IMR-90 (cell line): ENCODE results near the gene SPATA17. TPM values are rescaled to one million over a fixed set of nuclear protein-coding genes. Genes with fewer than 3 reads are reported as not detected.

ENCODE experiments used
- ATAC-seq: fragments of 200-7000 bp; cut with Tn5 transposase; 2 replicates; pipeline ENCODE4 v1.9.1; 2020; ENCODE audit warnings: low read depth, mild to moderate bottlenecking, moderate library complexity
- BruUV-seq: library from RNA; stranded (reverse); fragments of 400-500 nt; replicated peaks from 2 replicates; lab custom pipeline; 2021; lab: Mats Ljungman, UMichigan
- CTCF ChIA-PET: fragments of 300-600 bp; formaldehyde crosslinking; extraction: SDS; loops from one replicate; lab custom pipeline; 2021; ENCODE audit warnings: antibody characterized with exemption; lab: Yijun Ruan, JAX
- POLR2A ChIA-PET: fragments of 300-600 bp; sonication (Branson Sonifier 250); formaldehyde crosslinking; loops from one replicate; lab custom pipeline; 2022; ENCODE audit warnings: antibody characterized with exemption; ENCODE audit not compliant: unreplicated experiment; lab: Charles Lee
- DNase-seq: peaks from one replicate; pipeline ENCODE4 v3.0.0; 2013
- H2AFZ ChIP-seq: replicated peaks from 2 replicates; pipeline ENCODE3; 2013; ENCODE audit warnings: low read length, mild to moderate bottlenecking; ENCODE audit not compliant: poor library complexity
- H2AK5ac ChIP-seq: 2 replicates; pipeline ENCODE4 v1.6.1; 2013; ENCODE audit warnings: low read depth, low read length, inconsistent platforms
- H2AK9ac ChIP-seq: replicated peaks from 2 replicates; pipeline ENCODE3; 2013; ENCODE audit warnings: mild to moderate bottlenecking, low read depth, low read length, moderate library complexity; ENCODE audit not compliant: poor library complexity
- H2BK120ac ChIP-seq: 2 replicates; pipeline ENCODE4 v1.6.1; 2013; ENCODE audit warnings: low read depth, low read length, inconsistent platforms
- H2BK15ac ChIP-seq: 3 replicates; pipeline ENCODE4 v1.6.1; 2013; ENCODE audit warnings: low read depth, low read length, inconsistent platforms
- H2BK20ac ChIP-seq: 2 replicates; pipeline ENCODE4 v1.6.1; 2013; ENCODE audit warnings: low read depth, mild to moderate bottlenecking, inconsistent platforms, low read length, moderate library complexity
- H2BK5ac ChIP-seq: 2 replicates; pipeline ENCODE4 v1.6.1; 2013; ENCODE audit warnings: mild to moderate bottlenecking, low read depth, low read length, inconsistent platforms; ENCODE audit not compliant: poor library complexity, severe bottlenecking
- H3K14ac ChIP-seq: replicated peaks from 2 replicates; pipeline ENCODE4 v1.6.1; 2013; ENCODE audit warnings: low read depth, low read length, inconsistent platforms
- H3K18ac ChIP-seq: 2 replicates; pipeline ENCODE4 v1.6.1; 2013; ENCODE audit warnings: low read depth, low read length, control low read depth
- H3K23ac ChIP-seq: 2 replicates; pipeline ENCODE4 v1.6.1; 2013; ENCODE audit warnings: low read depth, low read length, inconsistent platforms
- H3K27ac ChIP-seq: 2 replicates; pipeline ENCODE4 v1.5.1; 2013; ENCODE audit warnings: mild to moderate bottlenecking, control low read depth, low read length; ENCODE audit not compliant: insufficient read depth
- H3K27me3 ChIP-seq: 2 replicates; pipeline ENCODE4 v1.6.1; 2013; ENCODE audit warnings: low read length; ENCODE audit not compliant: control insufficient read depth, insufficient read depth
- H3K36me3 ChIP-seq: 2 replicates; pipeline ENCODE4 v1.6.1; 2013; ENCODE audit warnings: low read length, mixed read lengths; ENCODE audit not compliant: control insufficient read depth, insufficient read depth
- H3K4ac ChIP-seq: 2 replicates; pipeline ENCODE4 v1.6.1; 2013; ENCODE audit warnings: low read depth, low read length, inconsistent platforms
- H3K4me1 ChIP-seq: 2 replicates; pipeline ENCODE4 v1.6.1; 2013; ENCODE audit warnings: low read length, mixed read lengths; ENCODE audit not compliant: control insufficient read depth, insufficient read depth
- H3K4me2 ChIP-seq: 2 replicates; pipeline ENCODE4 v1.6.1; 2013; ENCODE audit warnings: low read depth, mild to moderate bottlenecking, control low read depth, low read length, moderate library complexity
- H3K4me3 ChIP-seq: 2 replicates; pipeline ENCODE4 v1.5.1; 2013; ENCODE audit warnings: low read depth, mild to moderate bottlenecking, control low read depth, low read length, moderate library complexity; ENCODE audit not compliant: insufficient read depth
- H3K56ac ChIP-seq: 2 replicates; pipeline ENCODE4 v1.6.1; 2013; ENCODE audit warnings: low read length, inconsistent platforms; ENCODE audit not compliant: insufficient read depth; ENCODE audit errors: extremely low read depth
- H3K79me1 ChIP-seq, 2 experiments: 2 replicates each; pipeline ENCODE4 v1.6.1; 2013; ENCODE audit warnings: low read length in 2 of 2, inconsistent platforms in 1 of 2, low read depth in 1 of 2
- H3K9ac ChIP-seq: 2 replicates; pipeline ENCODE4 v1.6.1; 2013; ENCODE audit warnings: low read depth, low read length, control low read depth
- H3K9me1 ChIP-seq: 2 replicates; pipeline ENCODE4 v1.6.1; 2013; ENCODE audit warnings: low read length, inconsistent platforms; ENCODE audit not compliant: insufficient read depth
- H3K9me3 ChIP-seq: 2 replicates; pipeline ENCODE4 v1.6.1; 2013; ENCODE audit warnings: low read length; ENCODE audit not compliant: control insufficient read depth, insufficient read depth
- H4K20me1 ChIP-seq: 2 replicates; pipeline ENCODE4 v1.6.1; 2013; ENCODE audit warnings: low read length, inconsistent platforms; ENCODE audit not compliant: insufficient read depth
- H4K5ac ChIP-seq: 2 replicates; pipeline ENCODE4 v1.6.1; 2013; ENCODE audit warnings: mild to moderate bottlenecking, low read depth, low read length, control low read depth
- H4K8ac ChIP-seq, 2 experiments: 2 replicates each; pipeline ENCODE4 v1.6.1; 2013; ENCODE audit warnings: low read depth in 2 of 2, low read length in 2 of 2, control low read depth in 1 of 2, inconsistent platforms in 1 of 2
- H4K91ac ChIP-seq: 2 replicates; pipeline ENCODE4 v1.6.1; 2013; ENCODE audit warnings: low read depth, low read length, inconsistent platforms; ENCODE audit not compliant: insufficient read depth
- BHLHE40 ChIP-seq: fragments of 150-350 bp; IDR thresholded peaks from 2 replicates; pipeline ENCODE4 v1.6.1; 2016; ENCODE audit warnings: mild to moderate bottlenecking, low read depth, low read length
- CEBPB ChIP-seq: IDR thresholded peaks from 2 replicates; pipeline ENCODE4 v1.6.1; 2012; ENCODE audit warnings: low read depth, low read length, improper control_type of control experiment
- CHD1 ChIP-seq: IDR thresholded peaks from 2 replicates; pipeline ENCODE4 v1.6.1; 2012; ENCODE audit warnings: low read depth, low read length, improper control_type of control experiment
- CTCF ChIP-seq: conservative IDR thresholded peaks from 2 replicates; pipeline ENCODE4 v1.5.1; 2012; ENCODE audit warnings: mild to moderate bottlenecking, low read depth, low read length, improper control_type of control experiment
- ELK1 ChIP-seq: fragments of 150-350 bp; IDR thresholded peaks from 2 replicates; pipeline ENCODE4 v1.6.1; 2016; ENCODE audit warnings: low read depth, mild to moderate bottlenecking, low read length, moderate library complexity, borderline replicate concordance
- FOS ChIP-seq: fragments of 150-350 bp; IDR thresholded peaks from 2 replicates; pipeline ENCODE4 v1.6.1; 2016; ENCODE audit warnings: low read depth, low read length
- MAFK ChIP-seq: IDR thresholded peaks from 2 replicates; pipeline ENCODE4 v1.6.1; 2012; ENCODE audit warnings: low read depth, low read length, improper control_type of control experiment
- MXI1 ChIP-seq: IDR thresholded peaks from 2 replicates; pipeline ENCODE4 v1.6.1; 2012; ENCODE audit warnings: low read depth, mild to moderate bottlenecking, low read length, moderate library complexity, borderline replicate concordance
- NFE2L2 ChIP-seq: fragments of 150-350 bp; IDR thresholded peaks from 2 replicates; pipeline ENCODE4 v1.6.1; 2016; ENCODE audit warnings: low read depth, mild to moderate bottlenecking, low read length
- POLR2A ChIP-seq: IDR thresholded peaks from 2 replicates; pipeline ENCODE4 v1.6.1; 2012; ENCODE audit warnings: mild to moderate bottlenecking, low read depth, low read length
- RAD21 ChIP-seq: IDR thresholded peaks from 2 replicates; pipeline ENCODE4 v1.6.1; 2012; ENCODE audit warnings: low read length, improper control_type of control experiment
- SMC3 ChIP-seq: fragments of 150-350 bp; IDR thresholded peaks from 2 replicates; pipeline ENCODE4 v1.6.1; 2016; ENCODE audit warnings: low read depth, mild to moderate bottlenecking, antibody characterized with exemption, low read length, moderate library complexity
- WGBS, 2 experiments: methylation state at CpG; one replicate each; pipeline versions ENCODE4 v1.1.5 to v1.1.7; 2013; ENCODE audit warnings: missing lambda C conversion rate in 2 of 2; ENCODE audit not compliant: insufficient read length in 1 of 2; ENCODE audit errors: extremely low coverage in 2 of 2; 5-methylcytosine and 5-hydroxymethylcytosine counted together
- dilution Hi-C: fragments of 300-500 bp; cut with HindIII; formaldehyde crosslinking; loops from one replicate; pipeline ENCODE4 v1.14.3; 2018; ENCODE audit warnings: low sequenced_read_pairs; ENCODE audit not compliant: unreplicated experiment
- in situ Hi-C: fragments of 300-500 bp; cut with MboI; formaldehyde crosslinking; loops from 3 replicates; pipeline ENCODE4 v1.14.3; 2019; ENCODE audit warnings: low sequenced_read_pairs, inconsistent platforms, mixed read lengths
- intact Hi-C: fragments of 100-400 bp; cut with micrococcal nuclease; formaldehyde crosslinking; loops from 2 replicates; pipeline ENCODE4 v1.10.0; 2022
- polyA plus RNA-seq, 3 experiments: library from polyadenylated mRNA; depleted of rRNA; stranded (reverse); fragments of >200 nt; gene quantifications; 2 replicates each; pipeline ENCODE4 v1.2.3, GENCODE V29; 2012; ENCODE audit warnings: low replicate concordance in 1 of 3
- total RNA-seq: library from RNA; depleted of rRNA; stranded (reverse); fragments of >200 nt; gene quantifications from 2 replicates; pipeline ENCODE4 v1.2.3, GENCODE V29; 2012

Gene SPATA17
- total and polyA plus RNA-seq, 2 of the 4 experiments (the other 2 are of a cell fraction): 0.03 to 0.18 TPM

- Histone ChIP-seq H4K5ac (no peak overlapping the region), H3K4me1 (no peaks in the 10 kb centered on the region), H3K9me1 (0 out of 2 replicates have a peak, but pooled peaks cover 2% of the 10 kb centered on the region), H2BK5ac (no peak overlapping the region), H2AK5ac (no peak overlapping the region), H3K27ac (no peak overlapping the region), H3K14ac (no peak overlapping the region), H3K23ac (no peak overlapping the region; the same call in 1 of the 2 replicates), H3K79me1 (no peaks in the 10 kb centered on the region), H2BK15ac (no peak overlapping the region), H3K9ac (no peak overlapping the region), H2BK120ac (peak overlapping the region; percentile 40; the same call in 1 of the 2 replicates), H3K36me3 (no peaks in the 10 kb centered on the region), H4K8ac (no peak overlapping the region), H3K18ac (no peak overlapping the region), H3K27me3 (no peaks in the 10 kb centered on the region), H4K91ac (no peak overlapping the region), H3K4ac (no peak overlapping the region), H3K9me3 (no peaks in the 10 kb centered on the region), H3K56ac (no peak overlapping the region), H4K20me1 (no peaks in the 10 kb centered on the region), H3K4me3 (no peak overlapping the region), H2BK20ac (no peak overlapping the region), H3K4me2 (no peak overlapping the region), H2AK9ac (no peak overlapping the region), H2AFZ (peak overlapping the region; percentile 26)
- in situ Hi-C loops (no loop called here), intact Hi-C loops (no loop called here), dilution Hi-C loops (no loop called here)
- ChIA-PET CTCF (interaction anchor here (0.6 kb wide), 1 partner anchor 9 kb away, joined by 4 read pairs; no protein-coding TSS in a partner anchor), POLR2A (no interaction called here)
- ATAC-seq (no peak), DNase-seq (no peak)
- TF ChIP-seq FOS (no peak), NFE2L2 (no peak), CHD1 (no peak), MAFK (no peak), SMC3 (no peak), RAD21 (no peak), BHLHE40 (no peak), CTCF (no peak), CEBPB (no peak), POLR2A (no peak), ELK1 (no peak), MXI1 (no peak)
- no TSS peak for BruUV-seq
- WGBS, 2 experiments: no CpG with 5 or more reads among the region's 1 CpG
Measured at GRCh38 chr1:217721692-217722091, 90.5 kb downstream of the SPATA17 start.
